Mucosa of descending colon (tissue), 3 donors: ENCODE results near the gene CNOT6. TPM values are rescaled to one million over a fixed set of nuclear protein-coding genes. Genes with fewer than 3 reads are reported as not detected.

ENCODE experiments used
- ATAC-seq: fragments of 200-7000 bp; cut with Tn5 transposase; one replicate; pipeline ENCODE4 v1.9.1; 2020; ENCODE audit warnings: mild to moderate bottlenecking, moderate library complexity
- DNase-seq, 3 donors: peaks; one replicate each; pipeline ENCODE4 v3.0.0-alpha.2; 2020
- H3K36me3 ChIP-seq: fragments of 200-600 bp; one replicate; pipeline ENCODE4 v1.8.0; 2021; ENCODE audit warnings: low read depth, mild to moderate bottlenecking
- H3K4me1 ChIP-seq: fragments of 200-600 bp; one replicate; pipeline ENCODE4 v1.8.0; 2021; ENCODE audit warnings: low read depth, mild to moderate bottlenecking
- H3K4me3 ChIP-seq: fragments of 200-600 bp; one replicate; pipeline ENCODE4 v1.8.0; 2021; ENCODE audit warnings: mild to moderate bottlenecking
- H3K9me3 ChIP-seq: fragments of 200-600 bp; one replicate; pipeline ENCODE4 v1.8.0; 2021; ENCODE audit warnings: mild to moderate bottlenecking
- CTCF ChIP-seq: fragments of 200-600 bp; IDR thresholded peaks from one replicate; pipeline ENCODE4 v1.8.0; 2022; ENCODE audit warnings: antibody characterized with exemption, mild to moderate bottlenecking
- intact Hi-C, 2 donors: fragments of 100-400 bp; cut with DNase I in 1 of 2; cut with micrococcal nuclease in 1 of 2; formaldehyde crosslinking; loops; one replicate each; pipeline versions ENCODE4 v1.11.0 to v1.11.1; 2022; cut with DNase I, micrococcal nuclease
- total RNA-seq, 3 donors: library from RNA; stranded (reverse); fragmentation: NEBNext Ultra II Directional in 2 of 3; extraction: Animal tissue kit (Norgen Biotek cat#: 25700) in 2 of 3; gene quantifications; one replicate each; pipeline versions ENCODE4 v1.2.1 to v1.2.4, GENCODE V29; 2021 to 2023
- donor health status: DM: no; HTN: no; CAD: no; lungs with moderate emphysema.
- donor health status: DM: no; HTN: no; CAD: no.
- donor health status: DM: no; HTN: yes; CAD: no.

The CNOT6 gene
- total RNA-seq, 3 donors from 2014 or later: 20.9 to 33.7 (median 25.2) TPM

- no peak for TF ChIP-seq CTCF
- Histone ChIP-seq H3K4me3 (no peak overlapping the region), H3K9me3 (no peaks in the 10 kb centered on the region), H3K4me1 (no peaks in the 10 kb centered on the region), H3K36me3 (no peaks in the 10 kb centered on the region)
- ATAC-seq (no peak), DNase-seq (no peak)
- intact Hi-C loops: no loop called here
Measured at GRCh38 chr5:180519098-180519497, 24.9 kb downstream of the CNOT6 start.

DNA sequence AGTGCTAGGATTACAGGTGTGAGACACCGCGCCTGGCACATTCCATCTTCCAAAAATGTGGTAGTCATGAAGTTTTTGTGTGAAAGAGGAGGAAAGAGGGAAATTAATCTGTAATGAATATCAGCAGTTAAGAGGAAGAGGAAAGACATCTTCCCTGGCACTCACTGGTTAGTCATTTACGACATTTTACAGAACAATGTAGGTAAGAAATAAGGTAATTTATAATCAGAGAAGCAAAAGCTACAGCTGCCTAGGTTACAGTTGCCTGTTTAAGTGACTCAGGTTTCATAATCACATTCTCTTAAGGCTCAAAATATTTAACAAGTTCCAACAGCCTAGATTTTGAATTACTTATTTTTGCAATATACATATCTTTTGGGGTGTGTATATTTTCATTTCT lies 26.9 kb downstream of the CNOT6 start:
- no peaks in the 10 kb centered on the region for H3K4me1 ChIP-seq

GRCh38 chr5:180521591-180521990 lies 27.4 kb downstream of the CNOT6 start:
- Histone ChIP-seq H3K4me3 (no peak overlapping the region), H3K36me3 (no peaks in the 10 kb centered on the region), H3K9me3 (no peaks in the 10 kb centered on the region), H3K4me1 (no peaks in the 10 kb centered on the region)
- ATAC-seq: no peak
- no peak for DNase-seq
- intact Hi-C loops: no loop called here
- TF ChIP-seq CTCF: no peak

More for the DNA sequence above, 26.9 kb downstream of the CNOT6 start:
- DNase-seq: no peak
- ATAC-seq: no peak
- H3K4me3 ChIP-seq: no peak overlapping the region
- no peaks in the 10 kb centered on the region for H3K36me3 ChIP-seq
- intact Hi-C loops: no loop called here
- no peak for TF ChIP-seq CTCF
- no peaks in the 10 kb centered on the region for H3K9me3 ChIP-seq

DNA sequence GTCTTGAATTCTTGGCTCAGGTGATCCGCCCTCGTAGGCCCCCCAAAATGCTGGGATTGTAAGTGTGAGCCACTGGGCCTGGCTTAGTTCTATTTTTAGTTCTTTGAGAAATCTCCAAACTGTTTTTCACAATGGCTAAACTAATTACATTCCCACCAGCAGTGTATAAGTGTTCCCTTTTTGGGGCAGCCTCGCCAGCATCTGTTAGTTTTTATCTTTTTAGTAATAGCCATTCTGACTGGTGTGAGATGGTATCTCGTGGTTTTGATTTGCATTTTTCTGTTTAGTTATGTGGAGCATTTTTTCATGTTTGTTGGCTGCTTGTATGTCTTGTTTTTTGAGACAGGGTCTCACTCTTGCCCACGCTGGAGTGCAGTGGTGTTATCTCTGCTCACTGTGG lies 28.2 kb downstream of the CNOT6 start:
- H3K9me3 ChIP-seq: no peaks in the 10 kb centered on the region
- no peaks in the 10 kb centered on the region for H3K4me1 ChIP-seq
- no peaks in the 10 kb centered on the region for H3K36me3 ChIP-seq
- ATAC-seq: no peak
- intact Hi-C loops: no loop called here
- TF ChIP-seq CTCF: no peak
- H3K4me3 ChIP-seq: no peak overlapping the region
- no peak for DNase-seq

DNA sequence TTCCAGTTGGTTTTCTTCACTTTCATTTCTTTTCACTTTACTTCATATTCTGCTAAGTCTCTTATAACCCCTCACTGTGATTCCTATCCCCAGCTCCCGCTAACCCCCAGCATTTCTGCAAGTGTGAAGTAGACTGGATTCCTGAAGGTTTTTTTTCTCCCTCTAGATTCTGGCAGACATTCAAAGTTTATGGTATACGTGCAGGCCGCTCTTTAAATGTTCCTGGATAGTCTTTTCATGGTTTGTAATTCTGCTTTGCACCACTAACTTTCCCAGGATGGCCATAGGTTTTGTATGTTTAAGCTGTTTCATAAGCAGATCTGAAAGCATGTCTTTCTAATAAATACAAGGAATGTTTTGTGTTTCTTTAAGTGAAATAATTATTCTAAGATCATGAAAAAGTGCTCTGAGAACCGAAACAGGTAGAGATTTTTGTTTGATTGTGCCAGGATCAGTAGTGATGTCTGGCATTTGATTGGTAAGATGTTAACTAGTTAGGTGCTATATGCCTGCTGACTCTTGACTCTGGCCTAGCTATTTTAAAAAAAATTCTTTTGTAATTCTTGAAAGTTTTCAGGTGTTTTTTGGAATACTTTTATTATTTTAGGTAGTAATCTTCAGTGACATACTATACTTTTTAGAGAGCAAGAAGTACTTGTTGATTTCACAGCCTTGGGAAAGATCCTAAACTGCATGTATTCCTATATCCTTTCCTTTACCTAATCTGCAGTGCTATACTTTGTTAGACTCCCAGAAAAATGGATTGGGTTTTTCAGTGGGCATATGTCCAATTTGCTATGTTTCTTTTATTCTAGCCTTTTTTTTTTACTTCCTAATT lies 29.7 kb downstream of the CNOT6 start:
- ATAC-seq (no peak), DNase-seq (no peak)
- no peak overlapping the region for H3K4me3 ChIP-seq
- H3K36me3 ChIP-seq: no peaks in the 10 kb centered on the region
- no peak for TF ChIP-seq CTCF
- intact Hi-C loops: no loop called here
- H3K9me3 ChIP-seq: no peaks in the 10 kb centered on the region
- H3K4me1 ChIP-seq: no peaks in the 10 kb centered on the region
